ENCODE measurements around the gene ATP8A2.
"Not testable (repeated sequence)": the region's sequence is repeated elsewhere in the genome, so short reads cannot be mapped to it uniquely, and the experiment has no call there.

The ATP8A2 gene

DNA sequence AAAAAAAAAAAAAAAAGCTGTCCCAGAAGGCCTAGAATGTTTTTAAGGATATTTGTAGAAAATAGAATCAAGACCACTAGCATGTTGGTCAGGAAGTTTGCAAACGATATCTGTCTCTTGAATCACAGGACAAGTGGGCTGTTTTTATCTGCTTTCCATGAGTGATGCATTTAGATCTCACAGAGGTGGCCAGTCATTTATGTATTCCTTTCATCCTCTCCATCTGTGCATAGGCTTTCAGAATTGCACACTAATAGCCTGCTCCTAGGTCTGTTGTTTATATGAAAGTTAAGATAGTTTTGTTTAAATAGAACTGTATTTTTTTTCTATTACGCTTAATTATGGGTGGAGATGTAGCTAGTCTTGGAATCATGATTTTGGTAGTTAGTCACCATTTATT, 390.5 kb downstream of the ATP8A2 start:
- DNase-seq: no peak

DNA sequence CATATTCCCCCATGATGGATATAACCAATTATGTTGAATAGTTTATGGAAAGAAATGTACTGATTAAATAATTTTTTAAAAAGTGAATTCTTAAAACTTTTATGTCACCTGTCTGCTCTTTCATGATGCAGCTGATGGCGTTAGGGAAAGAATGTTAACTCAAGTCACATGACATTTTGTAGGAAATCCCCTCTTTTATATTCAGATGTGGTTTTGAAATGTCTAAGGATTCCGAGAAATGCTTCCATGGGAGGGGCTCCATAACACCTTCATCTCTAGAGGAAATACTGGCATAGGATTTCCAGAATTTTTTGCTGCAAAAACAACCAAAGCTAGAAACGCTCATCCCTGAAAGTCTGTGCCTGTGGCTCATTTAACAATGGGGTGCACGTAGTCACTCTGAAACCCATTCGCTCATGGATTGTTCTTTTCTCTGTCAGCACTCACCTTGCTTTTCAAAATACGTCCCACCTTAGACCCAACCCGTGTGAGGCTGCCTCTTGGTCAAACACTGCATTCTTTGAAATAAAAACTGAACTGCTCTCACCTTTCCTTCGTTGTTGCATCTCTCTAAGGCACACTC, 391.1 kb downstream of the ATP8A2 start:
- no peak for DNase-seq

DNA sequence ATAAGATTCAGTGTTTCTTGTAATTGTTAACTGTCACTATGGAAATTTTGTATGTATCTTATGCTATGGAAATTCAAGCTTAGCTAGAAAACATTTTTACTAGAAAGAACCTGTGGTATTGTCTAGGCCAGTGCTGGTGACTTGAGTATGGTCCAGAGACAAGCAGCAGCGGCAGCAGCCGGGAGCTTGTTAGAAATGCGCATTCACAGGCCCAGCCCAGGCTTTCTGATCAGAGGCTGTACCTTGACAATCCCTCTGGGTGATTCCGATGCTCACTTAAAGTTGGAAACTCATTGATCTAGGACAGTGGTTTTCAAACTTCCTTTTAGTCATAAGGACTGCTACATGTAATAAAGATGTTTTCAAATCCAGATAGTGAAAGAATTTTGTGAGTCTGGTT, 392.6 kb downstream of the ATP8A2 start:
- no peak for DNase-seq

DNA sequence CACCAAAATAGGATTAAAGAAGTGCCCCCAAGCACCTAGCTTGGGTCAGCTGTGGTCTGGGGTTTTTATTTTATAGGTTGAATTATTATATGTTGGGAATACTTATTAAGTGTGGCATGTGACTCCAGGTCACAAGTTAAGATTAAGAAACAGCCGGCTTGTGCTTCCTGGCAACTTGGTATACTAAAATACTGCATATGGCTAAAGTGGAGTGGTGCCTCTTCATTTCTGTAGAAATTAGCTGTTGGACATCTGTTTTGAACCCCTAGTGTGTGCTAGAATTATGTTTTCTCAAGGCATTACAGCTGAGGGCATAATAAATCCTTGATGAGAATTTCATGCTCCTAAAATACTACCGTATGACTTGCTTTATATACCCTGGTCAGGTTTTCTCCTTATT, 393.5 kb downstream of the ATP8A2 start:
- DNase-seq: no peak

DNA sequence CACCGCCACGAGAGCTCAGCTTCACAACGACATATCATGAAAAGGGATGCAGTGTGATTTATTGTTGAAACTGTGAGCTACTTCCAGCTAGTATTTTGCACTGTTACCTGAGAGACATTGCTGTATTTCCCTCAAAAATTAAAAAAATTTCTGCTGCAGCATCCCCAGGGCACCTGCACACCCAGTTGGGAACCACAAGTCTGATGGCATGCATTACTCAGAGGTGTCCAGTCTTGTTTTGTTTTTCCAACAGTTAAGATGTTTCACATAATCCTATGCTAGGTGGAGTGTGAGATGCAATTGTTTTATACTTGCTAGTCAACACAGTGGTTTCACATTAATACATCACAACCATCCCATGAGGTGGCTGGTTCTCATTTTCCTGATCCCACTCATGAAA, 394.8 kb downstream of the ATP8A2 start:
- DNase-seq: no peak

DNA sequence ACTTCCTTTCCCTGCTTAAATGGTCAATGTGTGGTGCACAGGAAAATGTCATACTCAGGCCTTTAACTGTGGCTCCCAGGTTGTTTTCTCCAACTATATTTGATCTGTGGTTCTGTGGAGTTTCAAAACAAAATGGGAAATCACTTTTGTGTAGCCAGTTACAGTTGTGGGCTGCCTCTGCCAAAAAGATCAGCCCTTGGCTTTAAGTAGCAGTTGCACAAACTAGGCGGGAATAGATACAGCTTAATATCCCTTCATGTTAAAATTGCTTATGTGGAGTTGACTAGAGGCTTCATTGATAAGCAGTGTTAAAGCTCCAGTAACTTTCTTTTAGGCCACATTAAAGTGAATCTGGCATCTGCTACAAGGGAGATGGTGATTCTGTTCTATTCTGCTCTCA, 395.2 kb downstream of the ATP8A2 start:
- DNase-seq: no peak

DNA sequence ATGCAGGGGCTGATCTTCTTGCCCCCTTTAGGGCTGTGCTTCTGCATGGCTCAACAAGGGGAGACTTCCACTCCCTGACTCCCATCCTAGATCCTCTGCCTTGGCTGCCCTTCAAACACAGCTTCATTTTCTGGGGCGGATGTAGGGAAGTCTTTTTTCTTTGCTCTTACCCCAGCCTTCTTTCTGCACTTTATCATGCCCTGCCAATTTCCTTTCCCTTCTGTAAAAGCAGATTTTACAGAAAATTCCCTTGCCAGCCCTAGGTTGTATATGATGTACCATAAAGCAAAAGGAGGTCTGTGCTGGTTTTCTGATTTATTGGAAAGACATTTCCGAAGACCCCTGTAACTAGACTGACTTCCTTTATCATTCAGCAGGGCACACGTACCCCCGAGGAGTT, 396.6 kb downstream of the ATP8A2 start:
- no peak for DNase-seq

DNA sequence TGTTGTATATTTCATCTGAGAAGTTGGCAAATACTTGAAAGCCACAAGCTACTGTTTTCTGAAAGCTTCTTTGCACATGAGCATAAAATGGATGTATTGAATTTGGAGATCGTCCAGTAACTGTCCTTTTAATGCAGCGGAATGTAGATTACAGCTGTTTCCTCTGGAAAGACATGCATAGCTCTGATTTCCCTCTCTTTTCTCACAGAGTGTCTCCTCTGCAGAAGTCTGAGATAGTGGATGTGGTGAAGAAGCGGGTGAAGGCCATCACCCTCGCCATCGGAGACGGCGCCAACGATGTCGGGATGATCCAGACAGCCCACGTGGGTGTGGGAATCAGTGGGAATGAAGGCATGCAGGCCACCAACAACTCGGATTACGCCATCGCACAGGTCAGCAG, 397.1 kb downstream of the ATP8A2 start:
- DNase-seq: no peak

DNA sequence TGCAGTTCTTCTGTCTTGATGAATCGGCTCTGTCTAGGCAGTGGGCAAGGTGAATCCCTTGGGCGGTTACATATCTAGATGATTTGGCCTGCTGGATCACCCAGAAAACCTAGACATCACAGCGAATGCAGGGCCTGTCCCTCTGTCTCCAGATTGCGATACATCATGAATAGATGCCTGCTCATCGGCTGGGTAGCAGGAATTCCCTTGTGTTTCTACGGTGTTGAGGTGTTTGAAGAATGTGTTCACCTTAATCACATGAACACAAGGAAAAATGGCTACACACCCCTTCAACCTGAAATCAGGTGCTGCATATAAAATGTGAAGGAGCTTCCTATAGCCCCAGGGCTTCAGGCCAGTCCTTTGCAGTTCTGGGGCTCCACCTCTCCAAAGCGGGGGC, 398.8 kb downstream of the ATP8A2 start:
- DNase-seq: no peak

DNA sequence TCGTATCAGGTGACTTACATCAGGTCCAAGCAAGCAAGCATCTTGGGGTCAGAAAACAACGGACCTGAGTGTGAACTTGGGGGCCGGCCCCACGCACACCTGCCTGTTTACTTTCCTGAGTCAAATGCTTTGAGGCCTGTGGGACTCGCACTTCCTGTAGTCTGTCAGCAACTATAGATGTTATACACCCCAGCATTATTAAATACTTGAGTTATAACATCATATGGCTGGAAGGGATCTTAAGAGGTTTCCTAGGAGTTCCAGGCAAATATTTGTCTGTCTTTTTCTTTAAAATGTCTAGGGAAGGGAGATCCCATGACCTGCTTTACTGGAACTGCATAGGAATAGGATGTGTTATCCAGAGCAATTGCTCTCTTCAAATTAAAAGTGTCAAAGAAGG, 399.4 kb downstream of the ATP8A2 start:
- no peak for DNase-seq

DNA sequence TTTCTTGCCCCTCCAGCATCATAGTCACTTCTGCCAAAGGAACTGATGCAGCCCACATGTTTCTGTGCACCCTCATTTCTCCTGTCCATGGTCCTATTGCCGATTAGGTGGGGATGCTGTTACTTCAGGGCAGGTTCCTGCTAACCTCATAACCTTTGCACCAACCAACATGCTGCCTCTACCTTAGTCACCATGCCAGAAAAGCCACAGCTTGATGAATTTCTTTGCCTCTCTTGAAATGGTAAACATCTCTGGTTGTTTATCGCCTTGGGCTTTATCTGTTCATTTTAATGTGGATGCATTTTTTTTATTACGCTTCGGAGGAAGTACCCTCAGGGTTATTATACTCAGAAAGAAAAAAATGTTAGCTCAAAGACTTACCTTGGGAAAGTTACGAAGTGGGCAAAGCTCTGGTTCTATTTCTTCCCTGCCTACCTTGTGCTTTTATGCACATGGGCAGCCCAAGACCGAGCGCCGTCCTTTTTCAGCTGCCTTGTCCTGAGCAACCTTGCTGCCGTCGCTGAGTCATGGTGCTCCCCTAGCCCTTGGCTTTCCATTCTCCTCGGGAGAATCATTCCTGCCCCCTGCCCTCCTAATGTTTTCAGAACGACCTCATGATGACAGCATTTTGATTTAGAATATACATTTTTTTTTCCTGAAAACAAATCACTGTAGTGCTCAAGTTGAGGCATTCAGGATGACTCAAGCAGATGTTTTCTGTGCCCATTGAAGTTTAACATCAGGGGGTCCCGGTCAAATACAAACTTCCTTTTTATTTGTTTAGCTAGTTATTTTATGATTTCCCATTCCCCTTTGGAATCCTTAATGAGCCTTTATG, 400.1 kb downstream of the ATP8A2 start:
- no peak for DNase-seq

DNA sequence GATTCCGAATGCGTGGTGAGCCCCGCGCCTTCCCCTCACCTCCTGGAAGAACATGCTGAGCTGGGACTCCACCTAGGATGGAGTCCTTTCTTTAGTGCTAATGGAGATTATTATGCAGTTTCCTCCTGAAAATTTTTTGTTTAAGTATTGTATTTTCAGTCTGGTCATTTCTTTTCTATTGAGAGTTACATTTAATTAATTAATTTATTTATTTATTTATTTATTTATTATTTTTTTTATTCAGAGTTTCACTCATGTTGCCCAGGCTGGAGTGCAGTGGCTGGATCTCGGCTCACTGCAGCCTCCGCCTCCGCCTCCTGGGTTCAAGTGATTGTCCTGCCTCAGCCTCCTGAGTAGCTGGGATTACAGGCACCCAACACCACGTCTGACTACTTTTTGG, 400.8 kb downstream of the ATP8A2 start:
- not testable (repeated sequence) for DNase-seq

DNA sequence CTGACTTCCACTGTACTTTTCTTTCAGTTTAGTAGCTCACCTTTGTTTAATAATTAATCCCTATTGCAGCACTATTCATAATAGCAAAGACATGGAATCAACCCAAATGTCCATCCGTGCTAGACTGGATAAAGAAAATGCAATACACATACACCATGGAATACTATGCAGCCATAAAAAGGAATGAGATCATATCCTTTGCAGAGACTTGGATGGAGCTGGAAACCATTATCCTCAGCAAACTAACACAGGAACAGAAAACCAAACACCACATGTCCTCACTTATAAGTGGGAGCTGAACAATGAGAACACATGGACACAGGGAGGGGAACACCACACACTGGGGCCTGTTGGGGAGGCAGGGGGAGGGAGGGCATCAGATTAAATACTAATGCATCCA, 402.3 kb downstream of the ATP8A2 start:
- DNase-seq: not testable (repeated sequence)

DNA sequence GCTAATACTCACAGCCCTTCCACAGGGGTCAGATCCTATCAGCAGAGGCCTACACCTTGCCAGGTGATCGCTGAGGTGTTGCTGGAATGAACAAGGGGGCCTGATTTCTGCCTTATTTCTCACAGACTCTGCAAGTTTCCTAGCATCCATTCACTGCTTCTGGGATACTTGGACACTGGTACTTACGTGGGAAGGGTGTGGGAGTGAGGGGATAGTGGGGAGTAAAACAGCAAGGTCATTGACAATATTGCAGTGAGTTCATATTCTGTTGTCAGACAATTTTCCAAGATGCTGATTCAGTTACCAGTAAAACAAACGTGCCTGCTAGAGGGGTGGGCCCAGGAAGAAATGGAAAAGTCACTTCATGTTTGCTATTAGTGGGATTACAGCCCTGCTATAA, 403.5 kb downstream of the ATP8A2 start:
- DNase-seq: no peak

DNA sequence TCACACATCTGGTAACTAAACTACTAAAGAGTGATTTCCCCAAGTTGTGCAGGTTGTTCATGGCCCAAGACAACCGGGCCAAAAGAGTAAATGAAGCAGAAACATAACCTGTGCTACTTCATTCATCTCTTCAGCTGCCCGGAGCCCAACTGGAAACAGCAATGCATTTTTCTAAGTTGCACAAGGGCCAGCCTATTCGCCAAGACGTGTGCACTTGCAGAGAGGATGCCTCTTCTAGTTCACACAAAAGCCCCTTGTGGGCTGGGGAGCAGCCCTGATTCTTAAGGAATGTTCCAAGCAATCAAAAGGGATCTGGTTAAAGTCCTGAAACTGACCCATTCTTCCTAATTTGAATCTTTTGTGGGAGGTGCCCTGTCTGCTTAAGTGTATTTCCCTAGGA, 404.2 kb downstream of the ATP8A2 start:
- DNase-seq: peak in 2 of 58 donors; percentile 7 to 9

DNA sequence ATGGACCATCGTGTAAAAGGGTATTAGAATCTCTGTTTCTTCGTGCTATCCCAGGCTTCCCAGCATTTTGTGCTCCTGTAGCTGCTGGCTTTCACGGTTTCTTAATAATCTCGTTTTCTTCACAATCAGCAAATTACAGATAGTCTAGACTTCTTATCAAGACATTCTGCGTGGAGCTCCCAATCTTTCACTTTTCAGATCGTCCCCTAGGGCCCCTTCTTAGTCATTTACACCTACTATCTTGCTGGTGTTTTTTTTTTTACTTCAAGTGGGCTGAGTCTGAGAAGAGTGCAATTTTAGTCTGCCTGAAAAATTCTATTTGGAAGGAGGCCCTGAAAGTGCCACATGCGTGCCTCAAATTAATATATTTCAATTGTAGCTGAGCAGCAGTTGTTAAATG, 404.9 kb downstream of the ATP8A2 start:
- DNase-seq: no peak

DNA sequence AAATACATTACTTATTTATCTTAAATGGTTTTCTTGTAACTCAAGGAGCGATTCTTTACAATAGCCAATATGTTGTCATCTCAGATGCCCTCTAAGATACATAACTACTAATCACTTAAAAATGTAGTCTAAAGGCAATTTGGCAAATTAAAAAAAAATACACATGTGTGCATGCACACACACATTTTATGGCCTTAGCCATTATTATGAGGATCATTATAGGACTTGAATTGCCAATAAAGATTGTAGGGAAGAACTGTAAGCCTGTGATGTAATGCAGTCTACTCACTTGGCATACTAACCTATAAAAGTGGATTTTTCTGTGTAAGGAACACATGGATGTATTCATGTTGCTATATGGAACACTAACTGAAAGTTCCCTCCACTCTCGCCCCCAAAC, 405.7 kb downstream of the ATP8A2 start:
- DNase-seq: no peak

DNA sequence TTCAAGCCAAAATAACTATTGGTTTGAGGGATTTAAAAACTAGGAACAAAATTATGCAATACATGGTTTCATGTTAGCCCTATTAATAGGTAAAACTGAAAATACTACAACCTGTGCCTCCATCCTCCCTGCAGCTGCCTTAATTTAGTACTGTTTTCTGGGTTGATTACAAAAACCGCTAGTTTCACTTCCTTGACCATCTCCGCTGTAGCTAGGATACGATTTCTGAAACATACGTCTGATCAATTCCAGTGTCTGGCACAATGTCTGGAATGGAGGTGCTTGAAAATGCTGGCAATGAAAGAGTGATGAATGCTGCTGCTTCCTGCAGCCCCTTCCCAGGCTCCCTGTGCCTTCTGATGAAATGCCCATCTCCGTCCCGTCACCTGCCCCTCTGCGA, 406.6 kb downstream of the ATP8A2 start:
- no peak for DNase-seq

DNA sequence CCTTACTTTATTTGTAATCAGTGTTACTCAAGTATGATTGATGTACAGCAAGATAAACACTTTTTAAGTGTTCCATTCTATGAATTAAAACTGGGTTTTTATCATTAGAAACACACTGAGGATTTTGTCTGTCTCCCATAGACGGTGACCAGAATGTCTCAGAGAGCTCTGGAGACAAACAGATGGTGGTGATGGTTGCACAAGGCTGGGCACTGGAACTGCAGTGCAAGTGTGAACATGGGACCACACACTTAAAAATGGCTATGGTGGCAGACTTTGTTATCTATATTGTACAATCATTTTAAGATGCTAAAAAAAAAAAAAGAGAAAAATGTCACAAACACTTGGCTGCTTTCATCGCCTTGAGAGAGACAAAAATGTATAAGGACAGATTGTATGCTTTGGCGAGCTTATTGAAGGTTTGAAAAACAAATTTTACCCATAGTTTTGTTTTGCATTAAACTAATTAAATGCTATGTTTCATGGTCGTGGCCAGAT, 407.1 kb downstream of the ATP8A2 start:
- DNase-seq: peak in 3 of 58 donors; percentile 5 to 16 (median 16)

DNA sequence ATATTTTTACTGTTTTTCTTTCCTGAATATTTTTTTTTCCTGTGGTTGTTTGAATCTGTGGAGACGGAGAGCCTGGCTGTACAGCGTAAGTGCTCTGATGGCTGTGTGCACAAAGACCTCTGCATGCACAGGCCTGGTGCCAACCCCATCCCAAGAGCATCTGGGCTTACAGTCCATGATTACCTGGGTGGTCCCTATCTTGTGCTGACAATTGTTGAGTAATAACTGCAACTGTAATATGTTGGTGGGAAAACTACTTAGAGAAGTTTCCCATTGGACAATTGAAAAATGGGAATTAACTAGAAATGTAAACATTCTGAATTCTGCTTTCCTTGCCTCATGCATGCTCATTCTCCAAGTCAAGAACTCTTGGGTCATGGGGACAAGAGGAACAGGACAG, 411.3 kb downstream of the ATP8A2 start:
- no peak for DNase-seq

DNA sequence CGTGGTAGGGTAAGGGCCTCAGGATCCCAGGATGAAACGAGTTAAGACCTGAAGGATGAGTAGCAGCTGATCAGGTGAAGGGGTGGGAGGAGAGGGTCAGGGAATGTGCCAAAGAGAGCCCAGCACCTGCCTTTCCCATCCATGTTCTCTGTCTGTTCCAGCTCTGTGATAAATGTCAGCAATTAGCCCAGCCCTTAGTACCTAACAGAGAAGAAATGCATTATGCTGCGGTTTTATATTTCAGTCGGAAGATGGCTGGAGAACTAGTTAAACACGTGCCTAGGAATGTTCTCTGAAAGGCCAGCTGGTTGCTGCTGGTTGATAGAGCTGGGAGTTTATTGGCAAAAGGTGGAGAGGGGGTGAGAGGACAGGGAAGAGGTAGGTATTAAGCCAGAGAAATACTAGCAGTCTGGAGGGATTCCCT, 411.8 kb downstream of the ATP8A2 start:
- no peak for DNase-seq

DNA sequence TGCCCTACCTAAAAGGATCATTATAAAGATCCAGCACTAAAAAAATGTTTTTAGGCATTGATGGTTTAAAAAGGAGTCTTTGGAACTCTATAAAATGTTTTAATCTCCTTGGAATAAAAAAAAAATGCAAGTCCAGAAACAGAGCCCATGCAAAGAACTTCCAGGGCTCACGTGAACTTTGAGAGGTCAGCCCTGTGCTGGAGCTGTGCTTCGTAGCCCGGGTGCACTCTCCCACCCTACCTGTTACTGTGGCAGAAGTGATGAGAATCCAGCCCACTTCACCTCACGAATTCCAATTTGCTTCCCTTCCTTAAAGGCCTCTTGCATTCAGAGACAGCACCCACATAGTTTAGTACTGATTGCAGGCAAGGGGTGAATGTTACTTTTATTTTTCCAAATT, 412.3 kb downstream of the ATP8A2 start:
- DNase-seq: no peak

DNA sequence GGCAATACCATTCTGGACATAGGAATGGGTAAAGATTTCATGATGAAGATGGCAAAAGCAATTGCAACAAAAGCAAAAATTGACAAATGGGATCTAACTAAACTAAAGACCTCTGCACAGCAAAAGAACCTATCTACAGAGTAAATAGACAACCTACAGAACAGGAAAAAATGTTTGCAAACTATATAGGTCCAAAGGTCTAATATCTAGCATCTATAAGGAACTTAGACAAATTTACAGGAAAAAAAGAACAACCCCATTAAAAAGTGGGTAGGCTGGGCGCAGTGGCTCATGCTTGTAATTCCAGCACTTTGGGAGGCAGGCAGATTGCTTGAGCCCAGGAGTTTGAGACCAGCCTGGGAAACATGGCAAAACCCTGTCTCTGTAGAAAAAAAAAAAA, 418.4 kb downstream of the ATP8A2 start:
- DNase-seq: not testable (repeated sequence)

All from anterior cingulate cortex (tissue), 58 donors.